ENCODE results near the gene RASSF1.

DNA sequence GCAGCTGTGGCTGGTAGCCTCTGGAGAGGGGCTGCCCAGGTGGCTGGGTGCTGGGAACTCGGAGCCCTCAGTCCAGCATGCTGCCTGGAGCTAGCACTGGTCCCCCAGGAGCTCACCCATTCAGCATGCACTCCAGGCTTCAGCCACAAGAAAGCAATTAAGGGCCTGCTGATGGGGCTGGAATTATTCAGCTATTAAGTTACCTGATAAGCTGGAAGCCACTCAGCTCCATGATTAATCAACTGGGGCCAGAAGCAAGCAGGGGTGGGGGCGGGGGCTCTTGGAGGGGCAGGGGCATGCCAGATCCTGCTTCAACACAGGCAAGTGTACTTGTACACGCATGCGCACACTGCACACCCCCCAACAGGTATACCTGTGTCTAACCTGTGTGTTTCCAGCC is 40.7 kb upstream of the RASSF1 start:
- no peak for TF ChIP-seq POLR2A (IDR thresholded peaks at IDR 0.05)
- TF ChIP-seq, protein P1, sequence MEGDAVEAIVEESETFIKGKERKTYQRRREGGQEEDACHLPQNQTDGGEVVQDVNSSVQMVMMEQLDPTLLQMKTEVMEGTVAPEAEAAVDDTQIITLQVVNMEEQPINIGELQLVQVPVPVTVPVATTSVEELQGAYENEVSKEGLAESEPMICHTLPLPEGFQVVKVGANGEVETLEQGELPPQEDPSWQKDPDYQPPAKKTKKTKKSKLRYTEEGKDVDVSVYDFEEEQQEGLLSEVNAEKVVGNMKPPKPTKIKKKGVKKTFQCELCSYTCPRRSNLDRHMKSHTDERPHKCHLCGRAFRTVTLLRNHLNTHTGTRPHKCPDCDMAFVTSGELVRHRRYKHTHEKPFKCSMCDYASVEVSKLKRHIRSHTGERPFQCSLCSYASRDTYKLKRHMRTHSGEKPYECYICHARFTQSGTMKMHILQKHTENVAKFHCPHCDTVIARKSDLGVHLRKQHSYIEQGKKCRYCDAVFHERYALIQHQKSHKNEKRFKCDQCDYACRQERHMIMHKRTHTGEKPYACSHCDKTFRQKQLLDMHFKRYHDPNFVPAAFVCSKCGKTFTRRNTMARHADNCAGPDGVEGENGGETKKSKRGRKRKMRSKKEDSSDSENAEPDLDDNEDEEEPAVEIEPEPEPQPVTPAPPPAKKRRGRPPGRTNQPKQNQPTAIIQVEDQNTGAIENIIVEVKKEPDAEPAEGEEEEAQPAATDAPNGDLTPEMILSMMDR (IDR thresholded peaks at IDR 0.05): no peak

All from body of pancreas (tissue), 4 donors.